ENCODE data around the gene KYNU. TPM values are rescaled to one million over a fixed set of nuclear protein-coding genes. Genes with fewer than 3 reads are reported as not detected.

The KYNU gene
- total and polyA plus RNA-seq, 10 of the 15 experiments (the other 5 are each of a cell fraction or from before 2014, with no cell fraction given), result 31.3 to 101 (median 38.3) TPM

DNA sequence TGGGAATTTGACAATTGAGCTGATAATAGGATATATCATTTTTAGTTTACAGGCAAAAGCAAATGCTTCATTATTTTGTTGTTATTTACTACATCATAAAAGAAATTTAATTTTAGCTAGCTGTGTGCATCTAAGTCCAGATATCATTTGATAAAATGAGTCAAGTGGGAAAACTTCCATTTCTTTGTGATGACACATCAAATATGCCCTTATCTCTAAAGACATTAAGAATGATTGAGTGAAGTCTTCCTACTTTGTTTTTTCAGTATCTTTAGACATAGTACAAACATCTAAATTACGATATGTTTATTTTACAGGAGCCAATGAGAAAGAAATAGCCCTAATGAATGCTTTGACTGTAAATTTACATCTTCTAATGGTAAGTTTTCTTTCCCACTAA lies 77.0 kb downstream of the KYNU start:
- no peak for ATAC-seq
- no peaks in the 10 kb centered on the region for H3K79me2 ChIP-seq (ENCODE audit: control insufficient read depth, insufficient read depth, low read length)
- H3K27ac ChIP-seq (ENCODE audit: control insufficient read depth, insufficient read depth), result no peak overlapping the region
- no peak overlapping the region for H3K4me3 ChIP-seq
- H4K20me1 ChIP-seq (ENCODE audit: control insufficient read depth, insufficient read depth), result no peaks in the 10 kb centered on the region
- H3K4me2 ChIP-seq (ENCODE audit: control insufficient read depth, insufficient read depth), result no peak overlapping the region
- intact Hi-C loops (cut with micrococcal nuclease; ENCODE audit: unreplicated experiment) (no loop called here), in situ Hi-C loops (cut with MboI) (no loop called here)
- no peaks in the 10 kb centered on the region for H3K27me3 ChIP-seq (replicated peaks in 1 of 2; ENCODE audit: control insufficient read depth in 2 of 2, insufficient read depth in 2 of 2, low read length in 1 of 2)
- BruUV-seq (replicated peaks), result no TSS peak
- H3K9me3 ChIP-seq (replicated peaks; ENCODE audit: control insufficient read depth, insufficient read depth, low read length), result peaks cover 3% of the 10 kb centered on the region; the same call in 2 of the 3 replicates
- no peak for DNase-seq (ENCODE audit: low read depth, low spot score)
- no peaks in the 10 kb centered on the region for H3K4me1 ChIP-seq (ENCODE audit: control insufficient read depth, insufficient read depth, low read length)
- no peaks in the 10 kb centered on the region; a peak in 1 of 4 replicates for H3K36me3 ChIP-seq (ENCODE audit: control insufficient read depth in 2 of 2, insufficient read depth in 2 of 2, low read length in 1 of 2)
- ChIA-PET POLR2A (no interaction called here), RAD21 (ENCODE audit: unreplicated experiment) (interaction anchor here (1.0 to 1.6 kb wide), 2 partner anchors 88 to 158 kb away, joined by 3 to 4 read pairs; no protein-coding TSS in a partner anchor), CTCF (interaction anchor here (1.8 kb wide), 1 partner anchor 10 kb away, joined by 5 read pairs; no protein-coding TSS in a partner anchor), SMC1A (ENCODE audit: uncharacterized antibody, unreplicated experiment) (interaction anchor here (0.9 to 2.4 kb wide), 4 partner anchors 8 to 22 kb away, joined by 3 to 8 read pairs (median 6); no protein-coding TSS in a partner anchor)
- H3K9ac ChIP-seq (ENCODE audit: control insufficient read depth, insufficient read depth, low read length), result no peak overlapping the region
- FAIRE-seq, result no peak
- 100% methylated on average over 1 of the region's 1 CpG for WGBS (ENCODE audit: insufficient coverage, insufficient replicate concordance, low lambda C conversion rate, missing lambda C conversion rate)
- H2AFZ ChIP-seq (ENCODE audit: control insufficient read depth, low read depth, low read length), result no peak overlapping the region
- TF ChIP-seq, protein P1, sequence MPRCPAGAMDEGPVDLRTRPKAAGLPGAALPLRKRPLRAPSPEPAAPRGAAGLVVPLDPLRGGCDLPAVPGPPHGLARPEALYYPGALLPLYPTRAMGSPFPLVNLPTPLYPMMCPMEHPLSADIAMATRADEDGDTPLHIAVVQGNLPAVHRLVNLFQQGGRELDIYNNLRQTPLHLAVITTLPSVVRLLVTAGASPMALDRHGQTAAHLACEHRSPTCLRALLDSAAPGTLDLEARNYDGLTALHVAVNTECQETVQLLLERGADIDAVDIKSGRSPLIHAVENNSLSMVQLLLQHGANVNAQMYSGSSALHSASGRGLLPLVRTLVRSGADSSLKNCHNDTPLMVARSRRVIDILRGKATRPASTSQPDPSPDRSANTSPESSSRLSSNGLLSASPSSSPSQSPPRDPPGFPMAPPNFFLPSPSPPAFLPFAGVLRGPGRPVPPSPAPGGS (IDR thresholded peaks at IDR 0.05; ENCODE audit: borderline replicate concordance, insufficient read depth, low read depth, low read length, poor library complexity, severe bottlenecking), result no peak
- no peak for TF ChIP-seq HDAC6 (IDR thresholded peaks at IDR 0.05; ENCODE audit: unreplicated experiment)
- TF ChIP-seq, protein P2, sequence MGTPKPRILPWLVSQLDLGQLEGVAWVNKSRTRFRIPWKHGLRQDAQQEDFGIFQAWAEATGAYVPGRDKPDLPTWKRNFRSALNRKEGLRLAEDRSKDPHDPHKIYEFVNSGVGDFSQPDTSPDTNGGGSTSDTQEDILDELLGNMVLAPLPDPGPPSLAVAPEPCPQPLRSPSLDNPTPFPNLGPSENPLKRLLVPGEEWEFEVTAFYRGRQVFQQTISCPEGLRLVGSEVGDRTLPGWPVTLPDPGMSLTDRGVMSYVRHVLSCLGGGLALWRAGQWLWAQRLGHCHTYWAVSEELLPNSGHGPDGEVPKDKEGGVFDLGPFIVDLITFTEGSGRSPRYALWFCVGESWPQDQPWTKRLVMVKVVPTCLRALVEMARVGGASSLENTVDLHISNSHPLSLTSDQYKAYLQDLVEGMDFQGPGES (IDR thresholded peaks at IDR 0.05), result no peak
- TF ChIP-seq NR2C2 (IDR thresholded peaks at IDR 0.05; ENCODE audit: borderline replicate concordance, control insufficient read depth, insufficient read length, low read depth), result no peak
- TF ChIP-seq RFX5 (IDR thresholded peaks at IDR 0.05; ENCODE audit: low read depth, low read length), result no peak
- TF ChIP-seq SUPT20H (IDR thresholded peaks at IDR 0.05; ENCODE audit: borderline replicate concordance, control insufficient read depth, low read depth, low read length), result no peak
- TF ChIP-seq, protein P3, sequence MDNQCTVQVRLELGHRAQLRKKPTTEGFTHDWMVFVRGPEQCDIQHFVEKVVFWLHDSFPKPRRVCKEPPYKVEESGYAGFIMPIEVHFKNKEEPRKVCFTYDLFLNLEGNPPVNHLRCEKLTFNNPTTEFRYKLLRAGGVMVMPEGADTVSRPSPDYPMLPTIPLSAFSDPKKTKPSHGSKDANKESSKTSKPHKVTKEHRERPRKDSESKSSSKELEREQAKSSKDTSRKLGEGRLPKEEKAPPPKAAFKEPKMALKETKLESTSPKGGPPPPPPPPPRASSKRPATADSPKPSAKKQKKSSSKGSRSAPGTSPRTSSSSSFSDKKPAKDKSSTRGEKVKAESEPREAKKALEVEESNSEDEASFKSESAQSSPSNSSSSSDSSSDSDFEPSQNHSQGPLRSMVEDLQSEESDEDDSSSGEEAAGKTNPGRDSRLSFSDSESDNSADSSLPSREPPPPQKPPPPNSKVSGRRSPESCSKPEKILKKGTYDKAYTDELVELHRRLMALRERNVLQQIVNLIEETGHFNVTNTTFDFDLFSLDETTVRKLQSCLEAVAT (IDR thresholded peaks at IDR 0.05), result no peak
- TF ChIP-seq FOXM1 (IDR thresholded peaks at IDR 0.05; ENCODE audit: low read depth, low read length), result no peak
- TF ChIP-seq CHD4 (IDR thresholded peaks at IDR 0.05), result no peak
- TF ChIP-seq, protein P4, sequence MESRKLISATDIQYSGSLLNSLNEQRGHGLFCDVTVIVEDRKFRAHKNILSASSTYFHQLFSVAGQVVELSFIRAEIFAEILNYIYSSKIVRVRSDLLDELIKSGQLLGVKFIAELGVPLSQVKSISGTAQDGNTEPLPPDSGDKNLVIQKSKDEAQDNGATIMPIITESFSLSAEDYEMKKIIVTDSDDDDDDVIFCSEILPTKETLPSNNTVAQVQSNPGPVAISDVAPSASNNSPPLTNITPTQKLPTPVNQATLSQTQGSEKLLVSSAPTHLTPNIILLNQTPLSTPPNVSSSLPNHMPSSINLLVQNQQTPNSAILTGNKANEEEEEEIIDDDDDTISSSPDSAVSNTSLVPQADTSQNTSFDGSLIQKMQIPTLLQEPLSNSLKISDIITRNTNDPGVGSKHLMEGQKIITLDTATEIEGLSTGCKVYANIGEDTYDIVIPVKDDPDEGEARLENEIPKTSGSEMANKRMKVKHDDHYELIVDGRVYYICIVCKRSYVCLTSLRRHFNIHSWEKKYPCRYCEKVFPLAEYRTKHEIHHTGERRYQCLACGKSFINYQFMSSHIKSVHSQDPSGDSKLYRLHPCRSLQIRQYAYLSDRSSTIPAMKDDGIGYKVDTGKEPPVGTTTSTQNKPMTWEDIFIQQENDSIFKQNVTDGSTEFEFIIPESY (IDR thresholded peaks at IDR 0.05), result no peak
- TF ChIP-seq CEBPB (IDR thresholded peaks at IDR 0.05; ENCODE audit: borderline replicate concordance in 1 of 2, low read depth in 2 of 2, low read length in 2 of 2), result no peak
- no peak for TF ChIP-seq TBL1XR1 (IDR thresholded peaks at IDR 0.05; ENCODE audit: low read depth, low read length)
- TF ChIP-seq, protein P5, sequence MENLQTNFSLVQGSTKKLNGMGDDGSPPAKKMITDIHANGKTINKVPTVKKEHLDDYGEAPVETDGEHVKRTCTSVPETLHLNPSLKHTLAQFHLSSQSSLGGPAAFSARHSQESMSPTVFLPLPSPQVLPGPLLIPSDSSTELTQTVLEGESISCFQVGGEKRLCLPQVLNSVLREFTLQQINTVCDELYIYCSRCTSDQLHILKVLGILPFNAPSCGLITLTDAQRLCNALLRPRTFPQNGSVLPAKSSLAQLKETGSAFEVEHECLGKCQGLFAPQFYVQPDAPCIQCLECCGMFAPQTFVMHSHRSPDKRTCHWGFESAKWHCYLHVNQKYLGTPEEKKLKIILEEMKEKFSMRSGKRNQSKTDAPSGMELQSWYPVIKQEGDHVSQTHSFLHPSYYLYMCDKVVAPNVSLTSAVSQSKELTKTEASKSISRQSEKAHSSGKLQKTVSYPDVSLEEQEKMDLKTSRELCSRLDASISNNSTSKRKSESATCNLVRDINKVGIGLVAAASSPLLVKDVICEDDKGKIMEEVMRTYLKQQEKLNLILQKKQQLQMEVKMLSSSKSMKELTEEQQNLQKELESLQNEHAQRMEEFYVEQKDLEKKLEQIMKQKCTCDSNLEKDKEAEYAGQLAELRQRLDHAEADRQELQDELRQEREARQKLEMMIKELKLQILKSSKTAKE (IDR thresholded peaks at IDR 0.05; ENCODE audit: low read depth, poor library complexity, severe bottlenecking), result no peak
- no peak for TF ChIP-seq MYB (IDR thresholded peaks at IDR 0.05; ENCODE audit: borderline replicate concordance, low read depth, low read length)
- TF ChIP-seq BRCA1 (IDR thresholded peaks at IDR 0.05; ENCODE audit: low read depth, low read length), result no peak
- TF ChIP-seq EGR1 (IDR thresholded peaks at IDR 0.05; ENCODE audit: borderline replicate concordance in 1 of 2, low read depth in 2 of 2, low read length in 2 of 2), result no peak
